ENCODE measurements around the gene GPR158. TPM values are rescaled to one million over a fixed set of nuclear protein-coding genes. Genes with fewer than 3 reads are reported as not detected.
A peak's percentile ranks its signal among the peaks of the same experiment; 100 is the strongest.

The GPR158 gene
- total and polyA plus RNA-seq, 9 donors = 0.05 to 0.13 (median 0.09) TPM

- Histone ChIP-seq H3K27me3 (ENCODE audit: control insufficient read depth, insufficient read depth, low read length) (no peaks in the 10 kb centered on the region), H3K4me1 (ENCODE audit: control insufficient read depth, insufficient read depth, low read length) (no peaks in the 10 kb centered on the region), H3K36me3 (ENCODE audit: control insufficient read depth, insufficient read depth, low read length) (no peaks in the 10 kb centered on the region), H3K27ac (ENCODE audit: low read length) (no peak overlapping the region), H3K4me3 (ENCODE audit: low read length) (no peak overlapping the region), H3K9me3 (replicated peaks; ENCODE audit: control insufficient read depth, low read depth, low read length) (no peaks in the 10 kb centered on the region)
- DNase-seq = no peak
- no CpG with 5 or more reads among the region's 4 CpGs for WGBS (ENCODE audit: insufficient coverage)
Measured at GRCh38 chr10:25451401-25451800, 276.6 kb downstream of the GPR158 start.

GRCh38 chr10:25453619-25454018, 278.8 kb downstream of the GPR158 start:
- no CpG with 5 or more reads among the region's 1 CpG for WGBS (ENCODE audit: insufficient coverage)
- H3K36me3 ChIP-seq (ENCODE audit: control insufficient read depth, insufficient read depth, low read length) = no peaks in the 10 kb centered on the region

GRCh38 chr10:25455980-25456567, 281.3 kb downstream of the GPR158 start:
- Histone ChIP-seq H3K27me3 (ENCODE audit: control insufficient read depth, insufficient read depth, low read length) (no peaks in the 10 kb centered on the region), H3K4me3 (ENCODE audit: low read length) (no peak overlapping the region), H3K36me3 (ENCODE audit: control insufficient read depth, insufficient read depth, low read length) (no peaks in the 10 kb centered on the region), H3K9me3 (replicated peaks; ENCODE audit: control insufficient read depth, low read depth, low read length) (no peaks in the 10 kb centered on the region), H3K27ac (ENCODE audit: low read length) (no peak overlapping the region), H3K4me1 (ENCODE audit: control insufficient read depth, insufficient read depth, low read length) (no peaks in the 10 kb centered on the region)
- WGBS (ENCODE audit: insufficient coverage) = 60% methylated on average over 1 of the region's 4 CpGs
- DNase-seq = no peak

More at GRCh38 chr10:25453619-25454018, 278.8 kb downstream of the GPR158 start:
- no peak overlapping the region for H3K27ac ChIP-seq (ENCODE audit: low read length)
- H3K4me3 ChIP-seq (ENCODE audit: low read length) = no peak overlapping the region
- H3K4me1 ChIP-seq (ENCODE audit: control insufficient read depth, insufficient read depth, low read length) = no peaks in the 10 kb centered on the region
- no peaks in the 10 kb centered on the region for H3K9me3 ChIP-seq (replicated peaks; ENCODE audit: control insufficient read depth, low read depth, low read length)
- no peak for DNase-seq
- no peaks in the 10 kb centered on the region for H3K27me3 ChIP-seq (ENCODE audit: control insufficient read depth, insufficient read depth, low read length)

GRCh38 chr10:25457552-25457951, 282.8 kb downstream of the GPR158 start:
- no peaks in the 10 kb centered on the region for H3K9me3 ChIP-seq (replicated peaks; ENCODE audit: control insufficient read depth, low read depth, low read length)
- no peak for DNase-seq
- no peaks in the 10 kb centered on the region for H3K36me3 ChIP-seq (ENCODE audit: control insufficient read depth, insufficient read depth, low read length)
- no peaks in the 10 kb centered on the region for H3K27me3 ChIP-seq (ENCODE audit: control insufficient read depth, insufficient read depth, low read length)
- no peak overlapping the region for H3K27ac ChIP-seq (ENCODE audit: low read length)
- 100% methylated on average over 2 of the region's 2 CpGs for WGBS (ENCODE audit: insufficient coverage)
- H3K4me3 ChIP-seq (ENCODE audit: low read length) = no peak overlapping the region
- H3K4me1 ChIP-seq (ENCODE audit: control insufficient read depth, insufficient read depth, low read length) = no peaks in the 10 kb centered on the region

- no peaks in the 10 kb centered on the region for H3K9me3 ChIP-seq (replicated peaks; ENCODE audit: control insufficient read depth, low read depth, low read length)
- WGBS (ENCODE audit: insufficient coverage) = 85% methylated on average over 14 of the region's 20 CpGs
- H3K4me3 ChIP-seq (ENCODE audit: low read length) = peak overlapping the region; percentile 3
- H3K36me3 ChIP-seq (ENCODE audit: control insufficient read depth, insufficient read depth, low read length) = no peaks in the 10 kb centered on the region
- peak; percentile 13 for DNase-seq
- no peak overlapping the region for H3K27ac ChIP-seq (ENCODE audit: low read length)
- no peaks in the 10 kb centered on the region for H3K4me1 ChIP-seq (ENCODE audit: control insufficient read depth, insufficient read depth, low read length)
- no peaks in the 10 kb centered on the region for H3K27me3 ChIP-seq (ENCODE audit: control insufficient read depth, insufficient read depth, low read length)
Measured at GRCh38 chr10:25465582-25466372, 291.0 kb downstream of the GPR158 start.

- no peak for DNase-seq
- Histone ChIP-seq H3K27me3 (ENCODE audit: control insufficient read depth, insufficient read depth, low read length) (no peaks in the 10 kb centered on the region), H3K36me3 (ENCODE audit: control insufficient read depth, insufficient read depth, low read length) (no peaks in the 10 kb centered on the region), H3K4me3 (ENCODE audit: low read length) (no peak overlapping the region), H3K4me1 (ENCODE audit: control insufficient read depth, insufficient read depth, low read length) (no peaks in the 10 kb centered on the region), H3K9me3 (replicated peaks; ENCODE audit: control insufficient read depth, low read depth, low read length) (no peaks in the 10 kb centered on the region), H3K27ac (ENCODE audit: low read length) (no peak overlapping the region)
- 56% methylated on average over 3 of the region's 8 CpGs for WGBS (ENCODE audit: insufficient coverage)
Measured at GRCh38 chr10:25467881-25468280, 293.1 kb downstream of the GPR158 start.

GRCh38 chr10:25481467-25481866, 306.7 kb downstream of the GPR158 start:
- H3K4me1 ChIP-seq (ENCODE audit: control insufficient read depth, insufficient read depth, low read length) = no peaks in the 10 kb centered on the region
- no peaks in the 10 kb centered on the region for H3K27me3 ChIP-seq (ENCODE audit: control insufficient read depth, insufficient read depth, low read length)
- H3K4me3 ChIP-seq (ENCODE audit: low read length) = no peak overlapping the region
- no peak overlapping the region for H3K27ac ChIP-seq (ENCODE audit: low read length)
- no CpG with 5 or more reads among the region's 3 CpGs for WGBS (ENCODE audit: insufficient coverage)
- H3K36me3 ChIP-seq (ENCODE audit: control insufficient read depth, insufficient read depth, low read length) = no peaks in the 10 kb centered on the region
- peaks cover 2% of the 10 kb centered on the region for H3K9me3 ChIP-seq (replicated peaks; ENCODE audit: control insufficient read depth, low read depth, low read length)
- no peak for DNase-seq

GRCh38 chr10:25483999-25484398, 309.2 kb downstream of the GPR158 start:
- no peak overlapping the region for H3K27ac ChIP-seq (ENCODE audit: low read length)

GRCh38 chr10:25487266-25487665, 312.5 kb downstream of the GPR158 start:
- H3K9me3 ChIP-seq (replicated peaks; ENCODE audit: control insufficient read depth, low read depth, low read length) = no peaks in the 10 kb centered on the region
- H3K4me1 ChIP-seq (ENCODE audit: control insufficient read depth, insufficient read depth, low read length) = no peaks in the 10 kb centered on the region
- H3K36me3 ChIP-seq (ENCODE audit: control insufficient read depth, insufficient read depth, low read length) = no peaks in the 10 kb centered on the region
- no peaks in the 10 kb centered on the region for H3K27me3 ChIP-seq (ENCODE audit: control insufficient read depth, insufficient read depth, low read length)
- no peak overlapping the region for H3K27ac ChIP-seq (ENCODE audit: low read length)
- 60% methylated on average over 1 of the region's 5 CpGs for WGBS (ENCODE audit: insufficient coverage)
- no peak for DNase-seq
- H3K4me3 ChIP-seq (ENCODE audit: low read length) = no peak overlapping the region

More at GRCh38 chr10:25483999-25484398, 309.2 kb downstream of the GPR158 start:
- Histone ChIP-seq H3K36me3 (ENCODE audit: control insufficient read depth, insufficient read depth, low read length) (no peaks in the 10 kb centered on the region), H3K4me1 (ENCODE audit: control insufficient read depth, insufficient read depth, low read length) (no peaks in the 10 kb centered on the region), H3K4me3 (ENCODE audit: low read length) (no peak overlapping the region), H3K27me3 (ENCODE audit: control insufficient read depth, insufficient read depth, low read length) (no peaks in the 10 kb centered on the region), H3K9me3 (replicated peaks; ENCODE audit: control insufficient read depth, low read depth, low read length) (no peaks in the 10 kb centered on the region)
- no peak for DNase-seq
- WGBS (ENCODE audit: insufficient coverage) = 82% methylated on average over 2 of the region's 4 CpGs

- Histone ChIP-seq H3K4me3 (ENCODE audit: low read length) (no peak overlapping the region), H3K4me1 (ENCODE audit: control insufficient read depth, insufficient read depth, low read length) (no peaks in the 10 kb centered on the region), H3K27me3 (ENCODE audit: control insufficient read depth, insufficient read depth, low read length) (no peaks in the 10 kb centered on the region), H3K9me3 (replicated peaks; ENCODE audit: control insufficient read depth, low read depth, low read length) (no peaks in the 10 kb centered on the region), H3K36me3 (ENCODE audit: control insufficient read depth, insufficient read depth, low read length) (no peaks in the 10 kb centered on the region), H3K27ac (ENCODE audit: low read length) (no peak overlapping the region)
- WGBS (ENCODE audit: insufficient coverage) = no CpG with 5 or more reads among the region's 1 CpG
- DNase-seq = no peak
Measured at GRCh38 chr10:25492040-25492439, 317.2 kb downstream of the GPR158 start.
